BJ (cell line): Measurements from ENCODE around the gene MYADML2. TPM values are rescaled to one million over a fixed set of nuclear protein-coding genes. Genes with fewer than 3 reads are reported as not detected.

ENCODE experiments used
- CTCF ChIA-PET: fragments of 350-600 bp; formaldehyde crosslinking; extraction: SDS; loops from one replicate; lab custom pipeline; 2021; ENCODE audit warnings: antibody characterized with exemption, inconsistent platforms; lab: Yijun Ruan, JAX
- POLR2A ChIA-PET: fragments of 300-600 bp; sonication (Branson Sonifier 250); formaldehyde crosslinking; extraction: SDS; loops from one replicate; lab custom pipeline; 2021; ENCODE audit warnings: antibody characterized with exemption; lab: Charles Lee
- DNase-seq: peaks from one replicate; pipeline ENCODE4 v3.0.0-alpha.2; 2011; ENCODE audit warnings: low read depth
- H3K27me3 ChIP-seq: 2 replicates; pipeline ENCODE4 v1.6.0; 2011; ENCODE audit warnings: low read length; ENCODE audit not compliant: control insufficient read depth, insufficient read depth
- H3K36me3 ChIP-seq: 2 replicates; pipeline ENCODE4 v1.5.1; 2011; ENCODE audit warnings: low read length; ENCODE audit not compliant: control insufficient read depth, insufficient read depth
- H3K4me3 ChIP-seq: 2 replicates; pipeline ENCODE4 v1.5.1; 2011; ENCODE audit warnings: low read depth, mild to moderate bottlenecking, control low read depth, low read length
- polyA plus RNA-seq: library from polyadenylated mRNA; depleted of rRNA; stranded (reverse); fragments of >200 nt; gene quantifications from 2 replicates; pipeline ENCODE4 v1.2.3, GENCODE V29; 2011
- TF ChIP-seq, protein P1 (sequence below): IDR thresholded peaks from 2 replicates; pipeline ENCODE4 v1.5.1; 2011; ENCODE audit warnings: low read depth, mild to moderate bottlenecking, control low read depth, inconsistent platforms, low read length, moderate library complexity; ENCODE audit not compliant: insufficient read depth

The MYADML2 gene
- polyA plus RNA-seq, 1 experiment = not detected

- Histone ChIP-seq H3K4me3 (peak within 1 kb of the TSS; percentile 84), H3K36me3 (peaks cover 1% of the 10 kb centered on the region; the same call in 1 of the 2 replicates), H3K27me3 (no peaks in the 10 kb centered on the region)
- TF ChIP-seq, protein P1, sequence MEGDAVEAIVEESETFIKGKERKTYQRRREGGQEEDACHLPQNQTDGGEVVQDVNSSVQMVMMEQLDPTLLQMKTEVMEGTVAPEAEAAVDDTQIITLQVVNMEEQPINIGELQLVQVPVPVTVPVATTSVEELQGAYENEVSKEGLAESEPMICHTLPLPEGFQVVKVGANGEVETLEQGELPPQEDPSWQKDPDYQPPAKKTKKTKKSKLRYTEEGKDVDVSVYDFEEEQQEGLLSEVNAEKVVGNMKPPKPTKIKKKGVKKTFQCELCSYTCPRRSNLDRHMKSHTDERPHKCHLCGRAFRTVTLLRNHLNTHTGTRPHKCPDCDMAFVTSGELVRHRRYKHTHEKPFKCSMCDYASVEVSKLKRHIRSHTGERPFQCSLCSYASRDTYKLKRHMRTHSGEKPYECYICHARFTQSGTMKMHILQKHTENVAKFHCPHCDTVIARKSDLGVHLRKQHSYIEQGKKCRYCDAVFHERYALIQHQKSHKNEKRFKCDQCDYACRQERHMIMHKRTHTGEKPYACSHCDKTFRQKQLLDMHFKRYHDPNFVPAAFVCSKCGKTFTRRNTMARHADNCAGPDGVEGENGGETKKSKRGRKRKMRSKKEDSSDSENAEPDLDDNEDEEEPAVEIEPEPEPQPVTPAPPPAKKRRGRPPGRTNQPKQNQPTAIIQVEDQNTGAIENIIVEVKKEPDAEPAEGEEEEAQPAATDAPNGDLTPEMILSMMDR = no peak
- peak; percentile 26 for DNase-seq
- ChIA-PET CTCF (interaction anchor here (1.0 to 1.3 kb wide), 2 partner anchors 17 to 43 kb away, joined by 6 read pairs; no protein-coding TSS in a partner anchor), POLR2A (no interaction called here)
Measured at GRCh38 chr17:81977211-81977808, 30.3 kb upstream of the MYADML2 start, which contains the start of gene ASPSCR1. ASPSCR1 (plus strand) TSS chr17:81977629; CDS start chr17:81977647, 18 bp downstream.

- ChIA-PET POLR2A (no interaction called here), CTCF (interaction anchor here (0.6 to 1.3 kb wide), 3 partner anchors 16 to 431 kb away, joined by 3 to 6 read pairs (median 6); no protein-coding TSS in a partner anchor)
- TF ChIP-seq, protein P1 = no peak
Measured at GRCh38 chr17:81976332-81977210, 29.5 kb upstream of the MYADML2 start.

DNA sequence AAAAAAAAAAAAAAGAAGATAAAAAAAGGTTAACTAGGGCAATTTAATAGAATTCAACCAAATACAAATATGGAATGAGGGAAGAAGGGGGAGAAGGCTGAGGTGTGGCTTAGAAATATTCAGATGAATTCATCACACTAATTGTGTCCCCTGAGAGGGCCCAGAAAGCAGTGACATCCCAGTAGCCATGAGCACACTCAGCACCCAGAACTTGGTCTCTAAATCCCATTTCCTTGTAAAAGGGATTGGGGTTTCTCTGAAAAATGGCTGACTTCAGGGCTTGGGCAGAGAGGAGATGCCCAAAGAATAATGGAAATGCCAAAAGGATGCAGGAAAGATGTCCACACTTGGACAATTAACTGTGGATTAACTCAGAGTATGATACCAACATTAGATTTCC, 26.4 kb upstream of the MYADML2 start:
- no peak overlapping the region for H3K4me3 ChIP-seq
- POLR2A ChIA-PET = no interaction called here
- CTCF ChIA-PET = no interaction called here
- H3K36me3 ChIP-seq = no peaks in the 10 kb centered on the region
- no peak for DNase-seq
- TF ChIP-seq, protein P1 = no peak
- no peaks in the 10 kb centered on the region for H3K27me3 ChIP-seq

More at GRCh38 chr17:81976332-81977210, 29.5 kb upstream of the MYADML2 start:
- Histone ChIP-seq H3K27me3 (no peaks in the 10 kb centered on the region), H3K36me3 (peaks cover 1% of the 10 kb centered on the region; the same call in 1 of the 2 replicates), H3K4me3 (peak overlapping the region; percentile 84)
- DNase-seq = no peak

DNA sequence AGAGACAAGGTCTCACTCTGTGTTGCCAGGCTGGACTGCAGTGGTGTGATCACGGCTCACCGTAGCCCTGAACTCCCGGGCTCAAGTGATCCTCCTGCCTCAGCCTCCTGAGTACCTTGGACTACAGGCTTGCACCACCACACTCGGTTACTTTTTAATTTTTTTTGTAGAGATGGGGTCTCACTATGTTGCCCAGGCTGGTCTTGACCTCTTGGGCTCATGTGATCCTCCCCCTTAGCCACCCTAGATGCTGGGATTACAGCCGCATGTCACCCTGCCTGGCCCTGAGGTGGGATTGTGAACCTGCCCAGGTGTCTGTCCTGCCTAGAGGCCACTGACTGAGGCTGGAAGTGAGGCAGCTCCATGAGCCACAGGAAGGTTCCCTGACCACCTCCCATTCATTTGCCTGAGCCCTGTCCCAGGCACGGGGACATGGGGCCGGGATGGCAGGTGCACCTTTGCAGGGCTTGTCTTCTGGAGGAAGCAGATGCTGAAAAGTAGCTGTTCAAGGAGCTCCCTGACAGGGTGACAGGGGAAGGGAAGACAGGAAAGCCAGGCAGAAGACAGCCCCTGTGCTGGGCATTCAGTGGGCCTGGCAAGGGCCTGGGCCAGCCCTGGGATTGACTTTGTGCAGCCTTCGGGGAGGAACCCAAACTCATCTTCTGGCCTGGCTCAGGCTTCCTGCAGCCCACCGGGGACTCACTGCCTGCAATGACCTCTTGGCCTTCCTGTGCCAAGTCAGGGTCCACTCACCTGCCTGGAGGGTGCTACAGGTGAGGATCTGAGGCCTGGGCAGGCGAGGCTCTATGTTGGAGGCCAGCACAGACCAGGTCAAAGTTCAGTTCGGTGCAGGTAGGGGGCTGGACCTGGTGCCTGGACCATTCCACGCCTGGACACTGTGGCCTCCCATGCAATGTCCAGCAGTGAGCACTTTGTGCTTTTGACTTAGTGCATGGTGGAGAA, 22.1 kb upstream of the MYADML2 start:
- TF ChIP-seq, protein P1 = no peak
- POLR2A ChIA-PET = no interaction called here
- no peak for DNase-seq

More for the DNA sequence above, 22.1 kb upstream of the MYADML2 start:
- CTCF ChIA-PET = interaction anchor here (2.7 kb wide), 1 partner anchor 9 kb away, joined by 18 read pairs; no protein-coding TSS in a partner anchor
- Histone ChIP-seq H3K4me3 (no peak overlapping the region), H3K27me3 (no peaks in the 10 kb centered on the region), H3K36me3 (no peaks in the 10 kb centered on the region)
